Tibial nerve (tissue), 4 donors: Measurements from ENCODE around the gene CBY1. TPM values are rescaled to one million over a fixed set of nuclear protein-coding genes. Genes with fewer than 3 reads are reported as not detected.
"Not testable (repeated sequence)": the region's sequence is repeated elsewhere in the genome, so short reads cannot be mapped to it uniquely, and the experiment has no call there.

Source experiments
- DNase-seq, 2 donors: peaks; one replicate each; pipeline ENCODE4 v3.0.0-alpha.2; 2019; ENCODE audit warnings: low spot score in 2 of 2
- H3K27ac ChIP-seq, 4 donors: fragments of 200-600 bp; sonication (generic) in 3 of 4; one replicate each; pipeline ENCODE4 v1.5.1; 2017 to 2019; ENCODE audit warnings: mild to moderate bottlenecking in 1 of 4
- H3K27me3 ChIP-seq, 2 donors: fragments of 200-600 bp; sonication (generic) in 1 of 2; one replicate each; pipeline versions ENCODE4 v1.5.1 to v1.6.0; 2017 to 2019
- H3K36me3 ChIP-seq, 3 donors: fragments of 200-600 bp; sonication (generic); one replicate each; pipeline ENCODE4 v1.5.1; 2018 to 2019
- H3K4me1 ChIP-seq, 4 donors: fragments of 200-600 bp; sonication (generic) in 3 of 4; one replicate each; pipeline ENCODE4 v1.5.1; 2017 to 2019
- H3K4me3 ChIP-seq, 4 donors: fragments of 200-600 bp; sonication (generic) in 3 of 4; one replicate each; pipeline ENCODE4 v1.5.1; 2017 to 2019; ENCODE audit warnings: mild to moderate bottlenecking in 1 of 4, moderate library complexity in 1 of 4
- H3K9me3 ChIP-seq, 4 donors: fragments of 200-600 bp; sonication (generic) in 3 of 4; one replicate each; pipeline ENCODE4 v1.5.1; 2017 to 2019
- CTCF ChIP-seq, 5 experiments: fragments of 200-600 bp in 3 of 5; fragments of 450-650 bp in 2 of 5; sonication (generic) in 3 of 5; IDR thresholded peaks; one replicate each; pipeline ENCODE4 v1.5.1; 2016 to 2019; ENCODE audit warnings: antibody characterized with exemption in 5 of 5, mild to moderate bottlenecking in 3 of 5, moderate library complexity in 2 of 5
- EP300 ChIP-seq, 2 donors: sonication (generic); formaldehyde crosslinking; IDR thresholded peaks; one replicate each; pipeline ENCODE4 v1.6.1; 2017; ENCODE audit warnings: antibody characterized with exemption in 2 of 2, mild to moderate bottlenecking in 1 of 2
- POLR2A ChIP-seq, 2 donors: fragments of 450-650 bp; IDR thresholded peaks; one replicate each; pipeline ENCODE4 v1.6.1; 2017; ENCODE audit warnings: antibody characterized with exemption in 2 of 2, mild to moderate bottlenecking in 2 of 2, moderate library complexity in 2 of 2
- WGBS, 2 donors: methylation state at CpG; one replicate each; pipeline ENCODE4 v1.1.5; 2018; 5-methylcytosine and 5-hydroxymethylcytosine counted together
- total RNA-seq, 4 donors: library from RNA; depleted of rRNA; stranded (reverse); fragments of >200 nt; gene quantifications; one replicate each; pipeline ENCODE4 v1.1.0, GENCODE V29; 2016

CBY1 gene
- total RNA-seq, 4 donors from 2014 or later, result 13.5 to 24.3 (median 17.8) TPM

GRCh38 chr22:38612217-38613006 is 44.0 kb upstream of the CBY1 start:
- no peaks in the 10 kb centered on the region for H3K4me1 ChIP-seq
- no peak overlapping the region for H3K27ac ChIP-seq
- no peak for DNase-seq
- H3K4me3 ChIP-seq, result no peak overlapping the region
- no peaks in the 10 kb centered on the region for H3K27me3 ChIP-seq
- H3K9me3 ChIP-seq, result no peaks in the 10 kb centered on the region
- H3K36me3 ChIP-seq, result no peaks in the 10 kb centered on the region
- no peak for TF ChIP-seq POLR2A (IDR thresholded peaks at IDR 0.05)
- TF ChIP-seq EP300 (IDR thresholded peaks at IDR 0.05), result no peak
- 92 to 96% methylated on average over 5 of the region's 5 CpGs for WGBS, 2 donors

GRCh38 chr22:38613588-38613987 is 42.9 kb upstream of the CBY1 start:
- Histone ChIP-seq H3K27me3 (no peaks in the 10 kb centered on the region), H3K9me3 (no peaks in the 10 kb centered on the region), H3K27ac (no peak overlapping the region), H3K36me3 (peaks cover 0 to 5% (median 0%) of the 10 kb centered on the region in 3 donors), H3K4me1 (no peaks in the 10 kb centered on the region), H3K4me3 (no peak overlapping the region)
- WGBS, 2 donors, result 94 to 96% methylated on average over 4 of the region's 4 CpGs
- TF ChIP-seq CTCF (IDR thresholded peaks at IDR 0.05) (no peak), POLR2A (IDR thresholded peaks at IDR 0.05) (no peak), EP300 (IDR thresholded peaks at IDR 0.05) (no peak)
- DNase-seq, result no peak

- no peak for DNase-seq
Observed at GRCh38 chr22:38614332-38615063, 41.9 kb upstream of the CBY1 start.

GRCh38 chr22:38615064-38615405 is 41.4 kb upstream of the CBY1 start:
- not testable (repeated sequence) for H3K27ac ChIP-seq

More at GRCh38 chr22:38614332-38615063, 41.9 kb upstream of the CBY1 start:
- WGBS, 2 donors, result 49 to 54% methylated on average over 4 of the region's 4 CpGs
- no peaks in the 10 kb centered on the region for H3K27me3 ChIP-seq
- peaks cover 0 to 6% (median 0%) of the 10 kb centered on the region in 3 donors for H3K36me3 ChIP-seq
- no peaks in the 10 kb centered on the region for H3K4me1 ChIP-seq
- H3K27ac ChIP-seq, result no peak overlapping the region
- no peak overlapping the region for H3K4me3 ChIP-seq
- H3K9me3 ChIP-seq, result no peaks in the 10 kb centered on the region
- TF ChIP-seq POLR2A (IDR thresholded peaks at IDR 0.05) (no peak), CTCF (IDR thresholded peaks at IDR 0.05) (no peak), EP300 (IDR thresholded peaks at IDR 0.05) (no peak)

GRCh38 chr22:38618258-38618657 is 38.2 kb upstream of the CBY1 start:
- WGBS, 2 donors, result 96 to 97% methylated on average over 1 of the region's 1 CpG
- Histone ChIP-seq H3K36me3 (peaks cover 0 to 6% (median 0%) of the 10 kb centered on the region in 3 donors), H3K27me3 (no peaks in the 10 kb centered on the region), H3K4me1 (no peaks in the 10 kb centered on the region), H3K4me3 (no peak overlapping the region), H3K9me3 (no peaks in the 10 kb centered on the region), H3K27ac (no peak overlapping the region)
- no peak for DNase-seq
- TF ChIP-seq CTCF (IDR thresholded peaks at IDR 0.05) (no peak), EP300 (IDR thresholded peaks at IDR 0.05) (no peak)

More at GRCh38 chr22:38615064-38615405, 41.4 kb upstream of the CBY1 start:
- 78 to 82% methylated on average over 9 of the region's 9 CpGs for WGBS, 2 donors
- not testable (repeated sequence) for H3K4me1 ChIP-seq, H3K4me3 ChIP-seq, H3K9me3 ChIP-seq, DNase-seq, H3K36me3 ChIP-seq, H3K27me3 ChIP-seq

GRCh38 chr22:38618682-38619081 is 37.8 kb upstream of the CBY1 start:
- TF ChIP-seq EP300 (IDR thresholded peaks at IDR 0.05) (no peak), CTCF (IDR thresholded peaks at IDR 0.05) (no peak), POLR2A (IDR thresholded peaks at IDR 0.05) (no peak)
- no peaks in the 10 kb centered on the region for H3K9me3 ChIP-seq
- no peaks in the 10 kb centered on the region for H3K27me3 ChIP-seq
- 95 to 96% methylated on average over 2 of the region's 2 CpGs for WGBS, 2 donors
- H3K4me3 ChIP-seq, result no peak overlapping the region
- DNase-seq, result no peak
- no peaks in the 10 kb centered on the region for H3K4me1 ChIP-seq
- peaks cover 0 to 6% (median 0%) of the 10 kb centered on the region in 3 donors for H3K36me3 ChIP-seq
- H3K27ac ChIP-seq, result no peak overlapping the region
